Activated CD4-positive, alpha-beta T cell treated with anti-CD3 and anti-CD28 coated beads, Interleukin-2, amount 50 U/mL, for 4 hours (primary cell): ENCODE measurements around the gene SCIN.
"Not testable (repeated sequence)": the region's sequence is repeated elsewhere in the genome, so short reads cannot be mapped to it uniquely, and the experiment has no call there.

Source experiments
- DNase-seq, 2 experiments: peaks; one replicate each; pipeline ENCODE4 v3.0.0-alpha.2; 2020

The SCIN gene

DNA sequence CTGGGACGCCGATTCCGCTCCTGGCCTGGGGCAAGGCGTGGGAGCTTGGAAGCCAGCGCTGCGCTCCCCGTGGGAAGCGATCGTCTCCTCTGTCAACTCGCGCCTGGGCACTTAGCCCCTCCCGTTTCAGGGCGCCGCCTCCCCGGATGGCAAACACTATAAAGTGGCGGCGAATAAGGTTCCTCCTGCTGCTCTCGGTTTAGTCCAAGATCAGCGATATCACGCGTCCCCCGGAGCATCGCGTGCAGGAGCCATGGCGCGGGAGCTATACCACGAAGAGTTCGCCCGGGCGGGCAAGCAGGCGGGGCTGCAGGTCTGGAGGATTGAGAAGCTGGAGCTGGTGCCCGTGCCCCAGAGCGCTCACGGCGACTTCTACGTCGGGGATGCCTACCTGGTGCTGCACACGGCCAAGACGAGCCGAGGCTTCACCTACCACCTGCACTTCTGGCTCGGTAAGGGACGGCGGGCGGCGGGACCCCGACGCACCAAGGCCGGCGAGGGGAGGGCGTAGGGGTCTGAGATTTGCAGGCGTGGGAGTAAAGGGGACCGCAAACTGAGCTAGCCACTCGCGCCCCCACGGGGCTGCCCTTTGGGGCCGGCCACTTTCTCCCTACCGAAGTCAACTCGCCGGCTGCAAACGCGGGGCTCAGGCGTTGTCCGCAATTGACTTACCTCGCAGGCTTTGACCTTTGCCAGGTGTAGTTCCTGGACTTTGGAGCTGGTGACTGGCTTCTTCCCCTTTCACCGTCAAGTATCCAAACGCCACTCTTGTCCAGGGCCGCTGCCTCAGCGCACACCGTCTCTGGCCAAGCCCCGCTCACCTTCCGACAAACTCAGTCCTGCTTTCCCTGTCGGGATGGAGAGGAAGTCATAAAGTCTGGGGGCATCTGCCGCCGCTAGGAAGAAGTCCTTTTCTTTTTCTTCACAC is at the start of gene SCIN:
SCIN (plus strand) TSS at position 187 of the 928 bp plus-strand sequence; CDS start at position 254, 67 bp downstream.
- DNase-seq, result no peak

DNA sequence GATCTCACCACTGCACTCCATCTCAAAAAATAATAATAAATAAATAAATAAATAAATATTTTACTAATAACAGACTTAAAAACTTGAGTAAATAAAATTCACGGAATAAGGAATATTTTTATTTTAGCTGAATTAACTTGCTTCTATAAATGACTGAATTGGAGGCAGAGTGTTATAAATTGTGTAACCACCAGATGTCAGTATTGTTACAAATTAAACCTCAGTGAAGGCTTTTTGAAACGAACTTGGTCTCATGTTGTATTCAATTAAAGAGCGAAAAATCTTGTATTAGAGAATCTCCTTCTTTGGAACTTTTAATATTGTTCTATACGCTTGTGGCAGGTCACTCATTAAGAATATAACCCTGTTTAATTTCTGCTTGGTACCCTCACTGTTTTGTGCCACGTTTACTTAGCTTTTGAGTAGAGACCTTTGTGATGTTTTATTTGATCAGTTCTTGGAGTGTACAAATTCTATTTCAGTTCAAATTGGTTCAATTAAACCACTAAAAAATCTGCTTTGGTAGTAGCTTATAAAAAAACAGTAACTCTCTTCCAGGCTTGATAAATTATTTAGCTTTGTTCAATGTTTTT is 45.6 kb upstream of the SCIN start:
- DNase-seq, result no peak

DNA sequence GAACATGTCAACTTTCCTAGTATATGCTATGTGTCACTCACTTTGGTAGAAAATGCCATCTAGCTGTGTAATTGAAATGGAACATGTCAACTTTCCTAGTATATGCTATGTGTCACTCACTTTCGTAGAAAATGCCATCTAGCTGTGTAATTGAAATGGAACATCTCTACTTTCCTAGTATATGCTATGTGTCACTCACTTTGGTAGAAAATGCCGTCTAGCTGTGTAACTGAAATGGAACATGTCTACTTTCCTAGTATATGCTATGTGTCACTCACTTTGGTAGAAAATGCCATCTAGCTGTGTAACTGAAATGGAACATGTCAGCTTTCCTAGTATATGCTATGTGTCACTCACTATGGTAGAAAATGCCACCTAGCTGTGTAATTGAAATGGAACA is 43.8 kb upstream of the SCIN start:
- DNase-seq, result not testable (repeated sequence)

DNA sequence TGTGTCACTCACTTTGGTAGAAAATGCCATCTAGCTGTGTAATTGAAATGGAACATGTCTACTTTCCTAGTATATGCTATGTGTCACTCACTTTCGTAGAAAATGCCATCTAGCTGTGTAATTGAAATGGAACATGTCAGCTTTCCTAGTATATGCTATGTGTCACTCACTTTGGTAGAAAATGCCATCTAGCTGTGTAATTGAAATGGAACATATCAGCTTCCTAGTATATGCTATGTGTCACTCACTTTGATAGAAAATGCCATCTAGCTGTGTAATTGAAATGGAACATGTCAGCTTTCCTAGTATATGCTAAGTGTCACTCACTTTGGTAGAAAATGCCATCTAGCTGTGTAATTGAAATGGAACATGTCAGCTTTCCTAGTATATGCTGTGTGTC is 42.9 kb upstream of the SCIN start:
- not testable (repeated sequence) for DNase-seq

DNA sequence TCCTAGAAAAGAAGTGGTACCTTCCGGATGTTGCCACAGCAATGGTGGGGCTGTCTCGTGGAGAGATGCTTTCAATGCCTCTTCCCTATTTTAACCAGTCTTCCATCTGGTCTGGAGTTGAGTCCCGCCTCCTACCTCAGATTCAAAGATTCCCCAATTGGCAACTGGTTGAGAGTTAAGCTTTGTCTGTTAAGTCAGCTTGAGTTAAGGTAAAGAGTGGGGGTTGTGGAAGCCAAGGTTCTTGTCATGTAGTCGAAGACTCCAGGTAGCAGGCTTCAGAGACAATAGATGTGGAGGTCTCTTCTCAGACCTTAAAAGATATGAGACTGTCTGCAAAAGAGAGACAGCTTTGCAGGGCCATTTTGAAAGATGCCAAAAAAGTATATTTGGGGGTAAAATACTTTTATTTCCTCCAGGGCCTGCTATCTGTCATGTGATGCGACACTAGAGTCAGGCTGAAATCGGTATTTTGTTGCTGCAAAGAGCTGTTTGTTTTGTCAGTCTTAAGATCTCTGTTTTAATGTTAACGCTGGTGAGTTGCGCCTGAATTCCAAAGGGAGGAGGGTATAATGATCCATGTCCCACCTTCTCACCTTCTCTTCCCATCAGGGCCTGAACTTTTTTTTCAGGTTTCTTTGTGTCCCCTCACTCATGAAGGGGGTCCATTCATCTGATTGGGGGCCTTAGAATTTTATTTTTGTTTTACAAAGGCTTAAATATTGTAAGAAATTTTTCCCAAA is 40.4 kb upstream of the SCIN start:
- DNase-seq, result no peak

GRCh38 chr7:12531784-12532183 is 38.7 kb upstream of the SCIN start:
- no peak for DNase-seq

DNA sequence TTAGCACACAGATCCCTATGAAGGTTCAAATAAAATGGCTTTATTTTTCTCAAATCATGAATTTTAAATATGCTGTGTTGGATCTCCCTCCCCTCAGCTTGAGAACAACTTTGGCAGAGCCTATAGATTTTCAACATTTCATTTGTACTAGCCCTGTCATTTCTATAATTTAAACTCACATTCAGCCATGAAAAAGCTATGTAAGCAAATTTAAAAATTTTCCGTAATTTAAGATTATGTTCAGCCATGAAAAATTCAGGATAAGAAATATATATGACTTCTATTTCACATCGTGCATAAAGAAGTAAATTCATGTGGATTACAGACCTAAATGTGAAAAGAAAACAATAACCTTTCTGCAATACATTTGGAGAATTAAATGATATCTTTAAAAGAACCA is 36.5 kb upstream of the SCIN start:
- DNase-seq, result no peak

- DNase-seq, result no peak
These were observed 30.8 kb upstream of the SCIN start for GRCh38 chr7:12539681-12540080.

DNA sequence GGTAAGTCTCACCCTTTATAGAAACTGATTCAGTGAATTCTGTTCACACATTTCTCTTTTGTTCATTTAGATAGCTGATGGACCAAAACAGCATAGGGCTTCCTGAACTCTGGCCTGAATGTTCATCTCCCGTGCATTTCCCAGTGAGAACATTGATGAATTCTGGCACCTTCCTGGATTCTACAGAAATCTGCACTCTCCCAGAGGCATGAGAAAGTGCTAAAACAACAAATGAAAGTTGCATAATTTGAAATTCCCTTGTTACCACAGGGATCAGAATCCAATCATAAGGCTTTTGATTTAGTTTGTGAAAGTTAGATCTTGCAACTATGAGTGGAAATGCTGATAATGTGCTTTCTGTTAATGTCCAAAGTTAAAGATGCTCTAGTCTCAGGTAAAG is 29.7 kb upstream of the SCIN start:
- DNase-seq, result no peak

DNA sequence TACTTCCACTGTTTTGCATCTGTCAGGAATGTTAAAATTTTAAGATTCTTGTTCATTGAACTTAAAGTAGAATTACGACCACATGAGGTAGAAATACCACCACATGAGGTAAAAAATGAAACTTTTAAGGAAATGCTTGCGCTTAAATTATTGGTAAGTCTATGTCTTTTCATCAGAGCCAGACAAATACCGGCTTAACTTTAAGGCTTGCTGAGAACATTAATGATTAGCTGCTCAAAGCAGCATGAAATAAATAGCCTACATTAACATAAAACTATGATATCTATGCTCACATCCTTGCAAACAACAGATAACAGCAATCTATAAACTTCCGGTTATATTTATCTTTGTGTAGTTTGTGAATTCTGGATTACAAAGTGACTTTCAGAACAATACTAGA is 26.9 kb upstream of the SCIN start:
- DNase-seq, result no peak

GRCh38 chr7:12549106-12549505 is 21.4 kb upstream of the SCIN start:
- no peak for DNase-seq

DNA sequence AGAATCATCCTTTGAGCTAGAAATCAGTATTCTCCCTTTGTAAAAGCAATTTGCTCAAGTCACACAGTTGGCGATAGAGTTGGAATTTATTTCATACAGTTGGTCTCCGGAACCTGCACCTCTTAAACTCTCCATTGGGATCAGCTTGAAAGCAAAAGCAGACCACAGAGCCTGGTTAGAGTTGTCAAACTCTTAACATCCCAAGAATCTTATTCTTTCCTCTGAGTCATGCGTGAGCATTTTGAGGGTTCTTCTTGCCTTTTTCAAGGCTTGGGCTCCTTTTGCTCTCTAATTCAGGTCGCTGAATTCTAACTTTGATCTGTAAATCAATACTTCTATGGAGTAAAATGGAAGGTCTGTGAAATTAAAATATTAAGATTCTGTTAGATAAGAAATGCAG is 19.6 kb upstream of the SCIN start:
- no peak for DNase-seq

DNA sequence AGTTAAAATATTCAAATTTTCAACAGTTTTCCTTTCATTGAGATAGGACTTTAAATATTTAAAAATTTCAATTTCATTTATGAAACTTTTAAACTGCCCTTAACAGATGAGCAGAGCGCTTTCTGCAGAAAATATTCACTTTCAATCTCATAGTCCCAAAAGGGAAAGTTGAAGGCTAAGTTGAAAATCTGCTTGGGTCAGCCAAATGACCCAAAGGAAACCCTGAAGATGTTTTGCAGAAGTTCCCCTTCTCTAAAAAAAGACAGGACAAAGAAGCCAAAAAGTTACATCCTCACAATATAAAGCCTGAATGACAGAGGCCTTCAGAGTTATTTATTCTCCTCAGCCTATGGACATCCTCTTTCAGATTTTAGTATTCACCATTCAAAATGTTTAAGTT is 17.6 kb upstream of the SCIN start:
- DNase-seq, result no peak

GRCh38 chr7:12553416-12553815 is 17.1 kb upstream of the SCIN start:
- no peak for DNase-seq

DNA sequence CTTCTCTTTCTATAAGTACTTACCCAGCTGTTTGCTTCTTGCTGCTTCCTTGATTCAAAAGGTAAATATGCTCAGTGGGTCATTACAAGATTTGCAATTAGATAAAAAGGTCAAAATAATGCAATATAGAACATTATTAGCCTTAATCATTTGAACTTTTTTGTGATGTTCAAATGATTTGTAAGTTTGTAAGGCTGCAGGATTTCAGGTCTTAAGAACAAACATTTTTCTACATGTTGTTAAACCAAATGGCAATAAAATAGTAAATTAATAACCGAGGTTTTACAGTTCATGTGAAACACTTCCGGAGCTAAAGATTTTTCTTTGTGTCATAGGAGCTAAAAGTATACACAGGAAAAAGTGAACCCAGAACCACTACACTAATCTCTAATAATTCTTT is 16.2 kb upstream of the SCIN start:
- no peak for DNase-seq

DNA sequence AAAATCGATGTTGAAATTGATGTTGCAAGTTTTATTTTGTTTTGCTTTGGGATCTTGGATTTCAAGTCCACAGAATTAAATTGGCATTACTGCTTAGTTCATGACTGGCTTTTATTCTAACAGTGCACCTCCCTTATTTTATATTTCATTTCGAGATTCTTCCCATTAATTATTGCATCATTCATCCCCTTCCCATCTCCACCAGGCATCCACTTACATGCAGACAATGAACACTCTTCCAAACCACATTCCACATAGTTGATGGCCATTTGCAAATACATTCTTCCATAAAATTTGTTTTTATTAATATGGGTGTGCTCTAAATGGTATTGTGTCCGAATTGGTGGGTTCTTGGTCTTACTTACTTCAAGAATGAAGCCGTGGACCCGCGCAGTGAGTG is 15.6 kb upstream of the SCIN start:
- DNase-seq, result no peak

GRCh38 chr7:12555695-12556094 is 14.8 kb upstream of the SCIN start:
- DNase-seq, result not testable (repeated sequence)

- DNase-seq, result not testable (repeated sequence)
These were observed 14.3 kb upstream of the SCIN start for GRCh38 chr7:12556139-12556792.

DNA sequence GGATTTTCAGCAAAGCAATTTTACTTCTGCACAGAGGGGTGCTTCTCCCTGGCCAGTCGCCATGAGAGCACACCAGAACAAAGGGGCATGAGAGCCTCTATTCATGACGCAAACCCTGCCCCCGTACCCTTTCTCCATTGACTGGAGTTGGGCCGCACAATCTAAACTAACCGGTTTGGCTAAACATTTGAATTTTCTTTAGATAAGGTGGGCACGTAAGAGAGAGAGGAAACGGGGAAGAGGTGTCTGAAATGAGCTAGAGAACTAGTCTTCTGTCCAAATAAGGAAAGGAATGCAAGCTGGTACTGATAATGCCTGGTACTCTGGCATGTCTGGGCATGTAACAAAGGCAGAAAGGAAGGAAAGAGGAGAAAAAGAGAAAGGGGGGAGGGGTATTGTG is 13.2 kb upstream of the SCIN start:
- DNase-seq, result no peak

DNA sequence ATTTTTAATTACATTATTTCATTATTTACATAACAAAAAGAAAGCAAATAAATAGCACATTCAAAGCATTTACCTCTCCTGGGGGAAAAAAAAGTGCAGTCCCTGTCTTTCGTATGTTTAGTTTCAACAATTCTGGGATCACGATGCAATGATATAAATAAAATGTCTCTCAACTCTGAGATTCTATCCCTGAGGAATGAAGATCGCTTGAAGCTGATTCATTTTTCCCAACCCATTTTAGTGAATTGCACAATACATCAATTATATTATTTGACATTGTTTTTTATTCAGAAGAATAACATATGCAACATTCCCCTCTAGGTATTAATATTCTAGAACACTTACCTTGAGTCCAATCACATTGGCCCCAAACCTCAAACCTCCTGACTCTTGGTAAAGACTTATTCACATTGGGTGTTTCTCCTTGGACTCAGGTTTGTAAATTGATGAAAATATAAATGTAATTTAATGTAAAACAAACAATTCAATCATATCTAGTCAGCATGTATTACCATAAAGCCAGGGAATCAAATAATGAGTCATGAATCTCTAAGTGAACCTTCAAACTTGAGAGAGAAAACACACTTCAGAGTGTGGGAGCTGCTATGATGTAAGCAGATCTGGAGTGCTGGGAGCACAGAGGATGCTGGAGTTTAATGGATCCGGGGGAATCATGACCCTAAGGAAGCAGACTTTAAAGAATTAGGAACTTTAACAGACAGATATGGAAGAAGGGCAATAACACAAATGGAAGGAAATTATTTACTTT is 5.3 kb upstream of the SCIN start:
- DNase-seq, result no peak

DNA sequence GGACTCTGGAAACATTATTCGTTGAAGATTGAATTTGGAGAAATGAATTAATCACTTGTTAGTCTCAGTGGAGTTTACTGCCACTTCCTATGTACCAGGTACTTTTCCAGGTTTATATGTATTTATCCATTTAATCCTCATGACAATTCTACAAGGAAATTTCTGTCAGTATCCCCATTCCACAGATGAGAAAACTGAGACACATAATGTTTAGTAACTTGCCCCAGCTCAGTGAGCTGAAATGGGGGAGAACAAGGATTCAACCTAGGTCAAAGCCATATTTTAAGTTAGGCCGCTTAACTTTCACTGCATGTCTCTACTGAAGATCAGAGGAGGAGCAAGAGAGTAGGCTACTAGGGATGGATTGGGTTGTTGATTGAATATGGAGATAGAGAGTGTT is 4.6 kb upstream of the SCIN start:
- no peak for DNase-seq

- no peak for DNase-seq
These were observed 3.5 kb upstream of the SCIN start for GRCh38 chr7:12567015-12567414.
